GM21737 (cell line): ENCODE results near the gene KIAA1191.
"Not testable (repeated sequence)": the region's sequence is repeated elsewhere in the genome, so short reads cannot be mapped to it uniquely, and the experiment has no call there.

Experiments used
- ATAC-seq: cut with Tn5 transposase; IDR thresholded peaks from one replicate; pipeline ENCODE4 v1.9.1; 2021; ENCODE audit warnings: mild to moderate bottlenecking, moderate library complexity; ENCODE audit not compliant: unreplicated experiment

Gene KIAA1191

DNA sequence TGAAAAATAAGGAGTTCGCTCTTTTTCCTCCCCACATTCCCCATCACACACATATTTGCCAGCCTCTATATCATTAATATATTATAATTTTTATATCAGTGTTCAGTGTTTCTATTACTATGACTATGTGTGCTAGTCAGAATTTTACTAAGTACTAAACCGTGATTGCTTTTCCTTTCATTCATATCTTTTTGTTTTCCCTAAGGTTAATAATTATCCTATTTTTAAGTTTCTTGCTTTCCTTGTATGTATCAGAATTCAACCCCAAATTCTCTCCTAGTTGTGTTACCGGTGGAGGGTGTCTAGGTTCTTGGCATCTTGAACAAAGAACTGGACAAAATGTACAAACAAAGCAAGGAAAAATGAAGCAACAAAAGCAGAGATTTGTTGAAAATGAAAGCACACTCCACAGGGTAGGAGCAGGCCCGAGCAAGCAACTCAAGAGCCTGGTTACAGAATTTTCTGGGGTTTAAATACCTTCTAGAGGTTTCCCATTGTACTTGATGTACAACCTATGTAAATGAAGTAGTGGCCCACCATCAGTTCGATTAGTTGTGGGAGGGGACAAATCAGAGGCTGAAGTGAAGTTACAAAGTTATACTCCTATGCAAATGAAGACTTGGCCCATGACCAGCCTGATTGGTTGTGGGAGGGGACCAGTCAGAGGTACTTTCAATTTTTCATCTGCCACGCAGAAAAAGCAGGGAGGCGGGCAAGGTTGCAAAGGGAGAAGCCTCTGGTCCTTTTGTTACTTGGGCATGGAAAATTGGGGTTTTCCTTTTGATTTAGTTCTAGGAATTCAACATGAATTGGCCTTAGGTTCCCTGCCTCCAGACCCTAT, 43.8 kb downstream of the KIAA1191 start:
- no peak for ATAC-seq

DNA sequence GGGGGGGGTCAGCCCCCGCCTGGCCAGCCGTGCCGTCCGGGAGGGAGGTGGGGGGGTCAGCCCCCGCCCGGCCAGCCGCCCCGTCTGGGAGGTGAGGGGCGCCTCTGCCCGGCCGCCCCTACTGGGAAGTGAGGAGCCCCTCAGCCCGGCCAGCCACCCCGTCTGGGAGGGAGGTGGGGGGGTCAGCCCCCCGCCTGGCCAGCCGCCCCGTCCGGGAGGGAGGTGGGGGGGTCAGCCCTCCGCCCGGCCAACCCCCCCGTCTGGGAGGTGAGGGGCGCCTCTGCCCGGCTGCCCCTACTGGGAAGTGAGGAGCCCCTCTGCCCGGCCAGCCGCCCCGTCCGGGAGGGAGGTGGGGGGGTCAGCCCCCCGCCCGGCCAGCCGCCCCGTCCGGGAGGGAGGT, 56.2 kb downstream of the KIAA1191 start:
- not testable (repeated sequence) for ATAC-seq
